NCI-H2227 treated with DMSO at 0.1 percent for 48 hours (cell line): ENCODE results near the gene CDK9.
"Not testable (repeated sequence)": the region's sequence is repeated elsewhere in the genome, so short reads cannot be mapped to it uniquely, and the experiment has no call there.

Source experiments
- DNase-seq: peaks from one replicate; lab custom pipeline; 2025; lab: John Stamatoyannopoulos, UW

The CDK9 gene

DNA sequence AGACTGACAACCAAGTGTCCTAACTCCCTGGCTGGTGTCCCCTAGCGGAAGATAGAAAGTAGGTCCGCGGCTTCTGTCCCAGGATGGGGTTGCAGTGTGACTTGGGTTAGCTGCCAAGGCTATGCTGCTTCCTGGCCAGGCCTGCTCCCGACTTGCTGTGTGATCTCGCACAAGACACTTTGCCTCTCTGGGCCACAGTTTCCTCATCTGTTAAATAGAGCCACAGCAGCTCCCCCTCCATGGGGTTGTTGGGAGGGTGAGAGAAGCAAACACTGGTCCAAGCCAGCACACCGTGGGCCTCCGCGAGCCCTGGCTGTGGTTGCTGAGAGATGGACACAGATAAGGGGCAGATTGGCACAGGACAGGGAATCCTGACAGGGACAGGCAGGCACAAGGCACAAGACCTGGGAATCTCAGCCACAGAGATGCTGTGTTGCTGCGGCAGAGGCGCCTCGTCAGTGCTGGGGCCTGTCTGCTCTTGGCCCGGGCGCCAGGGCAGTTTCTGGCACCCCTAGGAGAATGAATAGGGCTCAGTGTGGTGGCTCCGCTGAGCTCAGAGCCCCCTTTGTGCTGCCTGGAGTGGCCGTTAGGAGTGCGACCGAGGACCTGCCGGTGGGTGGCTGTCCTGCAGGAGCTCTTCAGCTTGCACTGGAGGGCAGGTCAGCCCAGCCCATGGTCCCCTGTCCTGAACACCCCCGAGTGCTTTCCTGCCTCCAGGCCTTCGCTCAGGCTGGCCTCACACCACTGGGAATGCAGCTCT lies 5.5 kb upstream of the CDK9 start:
- DNase-seq: no peak

DNA sequence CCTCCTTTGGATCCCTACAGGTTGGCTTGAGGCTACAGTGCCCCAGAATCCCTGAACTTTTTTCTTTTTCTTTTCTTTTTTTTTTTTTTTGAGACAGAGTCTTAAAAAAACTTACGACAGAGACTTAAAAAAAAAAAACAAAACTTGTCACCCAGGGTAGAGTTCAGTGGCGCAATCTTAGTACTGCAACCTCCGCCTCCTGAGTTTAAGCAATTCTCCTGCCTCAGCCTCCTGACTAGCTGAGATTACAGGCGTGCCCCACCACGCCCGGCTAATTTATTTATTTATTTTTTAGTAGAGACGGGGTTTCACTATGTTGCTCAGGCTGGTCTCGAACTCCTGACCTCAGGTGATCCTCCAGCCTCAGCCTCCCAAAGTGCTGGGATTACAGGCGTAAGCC lies 4.9 kb upstream of the CDK9 start:
- not testable (repeated sequence) for DNase-seq

DNA sequence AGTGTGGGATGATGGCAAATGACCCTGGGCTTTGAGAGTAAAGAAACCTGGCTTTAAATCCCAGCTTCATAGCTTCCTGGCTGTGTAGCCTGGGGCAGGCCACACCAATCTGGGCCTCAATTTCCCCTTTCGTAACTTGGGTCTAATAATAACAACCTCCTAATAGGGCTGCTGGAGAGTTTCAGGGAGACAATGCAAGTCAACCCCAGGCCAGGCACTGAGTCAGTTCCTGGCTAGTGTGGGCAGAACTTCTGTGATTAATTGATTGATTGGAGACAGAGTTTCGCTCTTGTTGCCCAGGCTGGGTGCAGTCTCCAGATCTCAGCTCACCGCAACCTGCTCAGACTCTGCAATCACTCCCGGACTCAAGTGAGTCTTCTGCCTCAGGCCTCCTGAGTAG lies 4.0 kb upstream of the CDK9 start:
- DNase-seq: no peak

DNA sequence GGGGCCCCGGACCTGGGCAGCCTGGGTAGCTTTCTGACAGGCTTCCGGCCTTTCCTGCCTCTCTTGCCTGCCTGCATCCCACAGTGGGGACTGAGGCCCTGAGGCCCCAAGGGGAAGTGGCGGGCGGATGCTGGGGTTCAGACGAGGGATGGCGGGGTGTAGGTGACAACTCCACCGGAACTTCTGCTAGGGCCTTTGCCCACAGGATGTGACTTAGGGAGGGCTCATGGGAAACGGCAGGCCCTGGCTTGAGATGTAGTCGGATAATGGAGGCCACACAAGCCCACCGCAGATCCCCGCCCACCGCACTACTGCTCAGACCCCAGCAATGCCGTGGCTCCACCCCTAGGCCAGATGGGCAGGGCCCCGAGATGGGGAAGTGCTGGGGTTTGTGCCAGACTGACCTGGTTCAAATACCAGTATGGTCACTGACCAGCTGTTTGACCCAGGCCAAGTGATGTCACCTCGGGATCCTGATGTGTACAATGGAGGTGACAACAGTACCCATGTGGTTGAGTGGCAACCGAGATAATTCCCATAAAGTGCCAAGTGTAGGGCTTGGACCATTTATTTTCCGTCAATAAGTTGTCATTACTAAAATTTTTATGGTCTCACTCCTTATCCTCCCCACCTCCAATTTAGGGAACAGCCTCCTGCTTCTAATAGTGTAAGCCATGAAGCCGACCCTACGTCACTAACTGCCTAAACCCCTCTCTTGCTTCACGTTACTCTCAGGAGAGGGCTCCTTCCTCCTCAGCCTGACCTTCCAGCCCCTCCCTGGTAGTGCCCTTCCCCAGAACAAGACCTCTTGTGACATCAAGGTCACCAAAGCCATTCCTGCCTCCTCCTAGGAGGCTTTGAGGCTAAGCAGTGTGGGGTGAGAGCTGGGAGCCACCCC lies 2.5 kb upstream of the CDK9 start:
- DNase-seq: no peak

DNA sequence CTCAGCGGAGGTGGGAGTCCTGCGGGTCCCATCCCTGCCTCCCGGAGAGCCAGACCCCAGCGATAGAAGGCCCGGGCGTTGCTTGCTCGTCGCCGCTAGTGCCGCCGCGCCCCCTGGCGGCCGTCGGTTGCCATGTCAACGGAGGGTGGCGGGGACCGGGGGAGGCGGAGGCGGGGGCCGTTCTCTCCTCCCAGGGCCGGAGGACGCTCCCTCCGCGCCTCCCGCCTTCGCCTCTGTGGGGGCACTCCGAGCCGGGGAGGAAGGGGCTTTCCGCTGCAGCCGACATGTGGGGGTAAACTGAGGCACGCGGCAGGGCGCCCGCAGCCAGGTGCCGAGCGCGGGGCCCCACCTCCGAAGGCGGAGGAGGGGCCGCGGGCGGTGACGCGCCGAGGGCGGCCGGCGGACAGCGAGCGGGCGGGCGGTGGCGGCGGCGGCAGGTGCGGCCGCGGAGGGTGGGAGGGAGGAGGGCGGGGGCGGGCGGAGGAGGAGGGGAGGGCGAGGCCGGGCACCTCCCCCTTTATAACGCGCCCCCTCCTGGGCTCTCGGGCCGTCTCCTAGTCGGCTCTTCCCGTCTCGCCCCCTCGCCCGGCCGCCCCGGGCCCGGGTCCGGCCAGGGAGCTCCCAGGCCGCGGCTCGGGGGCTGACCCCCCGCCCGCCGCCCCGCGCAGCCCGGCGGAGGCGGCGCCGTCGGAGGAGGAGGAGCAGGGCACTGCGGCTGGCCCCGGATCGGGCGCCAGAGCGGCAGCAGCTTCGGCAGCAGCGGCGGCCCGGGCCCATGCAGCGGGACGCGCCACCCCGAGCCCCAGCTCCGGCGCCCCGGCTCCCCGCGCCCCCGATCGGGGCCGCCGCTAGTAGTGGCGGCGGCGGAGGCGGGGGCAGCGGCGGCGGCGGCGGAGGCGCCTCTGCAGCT lies 556 bp upstream of the CDK9 start:
- DNase-seq: peak; percentile 74

DNA sequence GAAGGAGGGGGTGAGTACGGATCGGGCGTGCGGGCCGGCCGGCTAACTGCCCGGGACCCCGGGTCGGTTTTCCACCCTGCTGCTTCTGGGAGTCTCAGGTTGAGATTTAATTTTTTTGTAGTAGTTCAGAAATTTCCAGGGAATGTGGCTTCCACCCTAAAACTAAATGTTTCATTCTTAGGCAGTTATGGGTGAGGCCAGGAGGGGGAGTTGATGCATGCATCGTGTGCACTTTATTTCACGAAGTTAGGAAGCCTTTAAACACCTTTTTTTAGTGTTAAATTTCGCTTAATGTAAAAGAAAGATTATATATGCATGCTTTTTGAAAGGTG lies 905 bp downstream of the CDK9 start:
- DNase-seq: no peak

DNA sequence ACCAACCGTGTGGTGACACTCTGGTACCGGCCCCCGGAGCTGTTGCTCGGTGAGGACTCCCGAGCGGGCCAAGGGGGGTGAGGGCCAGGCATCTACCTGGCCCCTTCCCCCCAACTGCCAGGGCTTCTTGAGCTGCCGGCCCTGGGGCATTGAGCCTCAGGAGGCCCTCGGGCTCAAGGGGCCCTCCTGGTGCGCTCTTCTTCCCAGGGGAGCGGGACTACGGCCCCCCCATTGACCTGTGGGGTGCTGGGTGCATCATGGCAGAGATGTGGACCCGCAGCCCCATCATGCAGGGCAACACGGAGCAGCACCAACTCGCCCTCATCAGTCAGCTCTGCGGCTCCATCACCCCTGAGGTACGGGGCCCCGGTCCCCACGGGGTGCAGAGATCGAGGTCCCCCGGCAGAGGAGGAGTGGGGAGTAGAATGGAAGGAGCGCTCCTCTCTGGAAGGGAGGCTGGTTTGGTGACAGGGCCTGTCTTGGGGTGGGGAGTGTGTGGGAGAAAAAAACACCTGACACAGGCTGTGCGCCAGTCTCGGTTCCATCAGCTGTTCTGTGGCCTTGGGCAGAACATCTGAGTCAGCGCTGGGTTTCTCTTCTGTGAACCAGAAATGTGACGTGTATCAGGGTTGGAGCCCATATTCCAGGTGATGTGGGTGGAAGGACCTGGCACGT lies 2.6 kb downstream of the CDK9 start:
- no peak for DNase-seq

DNA sequence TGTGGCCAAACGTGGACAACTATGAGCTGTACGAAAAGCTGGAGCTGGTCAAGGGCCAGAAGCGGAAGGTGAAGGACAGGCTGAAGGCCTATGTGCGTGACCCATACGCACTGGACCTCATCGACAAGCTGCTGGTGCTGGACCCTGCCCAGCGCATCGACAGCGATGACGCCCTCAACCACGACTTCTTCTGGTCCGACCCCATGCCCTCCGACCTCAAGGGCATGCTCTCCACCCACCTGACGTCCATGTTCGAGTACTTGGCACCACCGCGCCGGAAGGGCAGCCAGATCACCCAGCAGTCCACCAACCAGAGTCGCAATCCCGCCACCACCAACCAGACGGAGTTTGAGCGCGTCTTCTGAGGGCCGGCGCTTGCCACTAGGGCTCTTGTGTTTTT lies 3.3 kb downstream of the CDK9 start:
- DNase-seq: no peak

DNA sequence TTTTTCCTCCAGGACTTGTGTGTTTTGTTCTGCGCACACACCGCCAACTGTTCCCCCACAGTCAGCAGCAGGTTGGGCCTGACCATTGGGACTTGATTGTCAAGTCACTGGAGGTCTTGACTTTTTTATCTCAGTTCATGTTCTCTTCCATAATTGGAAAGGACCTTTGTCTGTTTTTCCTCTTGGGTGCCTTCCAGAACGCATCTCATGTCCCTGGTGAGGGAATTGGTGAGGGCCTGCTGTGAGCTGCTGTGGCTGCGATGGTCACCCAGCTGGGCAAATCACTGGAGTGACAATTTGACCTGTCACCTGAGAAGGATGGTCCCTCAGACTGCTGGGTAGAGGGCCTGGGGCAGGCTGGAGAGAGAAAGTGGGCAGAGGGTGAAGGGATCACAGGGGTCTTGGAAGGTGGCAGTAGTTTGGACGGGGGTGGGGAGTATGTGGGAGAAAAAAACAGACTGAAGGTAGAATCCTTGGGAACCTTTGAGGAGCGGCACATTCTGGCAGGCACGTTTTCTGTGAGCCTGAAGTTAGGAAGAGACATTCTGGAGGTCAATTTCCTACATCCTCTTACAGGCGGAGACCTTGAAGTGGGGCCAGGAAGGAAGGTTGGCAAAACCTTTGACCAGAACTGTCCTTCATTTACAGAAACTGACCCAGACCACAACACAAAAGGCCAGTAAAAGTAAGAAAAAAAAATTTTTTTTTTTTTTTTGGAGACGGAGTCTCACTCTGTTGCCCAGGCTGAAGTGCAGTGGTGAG lies 4.4 kb downstream of the CDK9 start:
- no peak for DNase-seq

DNA sequence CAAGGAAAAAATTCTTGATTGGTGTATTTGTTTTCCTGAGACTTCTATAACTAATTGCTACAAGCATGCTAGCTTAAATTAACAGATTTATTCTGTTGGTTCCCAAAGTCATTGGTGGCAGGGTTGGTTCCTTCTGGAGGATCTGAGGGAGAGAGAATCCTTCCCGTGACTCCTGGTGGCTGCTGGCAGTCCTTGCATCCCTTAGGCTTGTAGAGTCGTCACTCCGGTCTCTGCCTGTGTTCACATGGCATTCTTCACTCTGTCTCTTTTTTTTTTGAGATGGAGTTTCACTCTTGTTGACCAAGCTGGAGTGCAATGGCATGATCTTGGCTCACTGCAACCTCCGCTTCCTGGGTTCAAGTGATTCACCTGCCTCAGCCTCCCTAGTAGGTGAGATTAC lies 5.3 kb downstream of the CDK9 start:
- DNase-seq: no peak

DNA sequence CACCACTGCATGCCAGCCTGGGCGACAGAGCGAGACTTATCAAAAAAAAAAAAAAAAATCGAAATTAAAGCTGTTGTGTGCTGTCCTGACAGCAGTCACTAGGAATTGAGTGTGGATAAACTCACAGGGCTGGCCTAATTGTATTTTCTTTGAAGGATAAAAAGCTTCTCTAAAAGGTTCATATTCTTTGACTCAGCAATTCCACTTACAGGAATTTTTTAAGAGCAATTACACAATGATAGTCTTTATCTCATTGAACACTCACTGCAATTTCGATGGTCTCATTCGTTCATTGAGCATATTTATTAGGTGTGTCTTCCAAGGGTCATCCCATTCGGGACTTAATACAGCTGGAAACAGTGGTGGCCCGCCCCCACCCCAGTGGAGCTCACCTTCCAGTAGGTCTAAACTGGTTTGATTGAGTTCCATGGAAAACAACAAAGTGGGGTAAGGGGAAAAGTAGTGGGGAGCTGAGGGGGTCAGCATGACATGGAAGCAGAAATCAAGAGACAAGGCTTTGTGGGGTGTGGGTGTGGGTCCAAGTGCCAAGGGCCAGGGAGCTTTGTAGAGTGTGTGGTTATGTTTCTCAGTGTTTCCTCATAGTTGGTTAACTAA lies 6.7 kb downstream of the CDK9 start:
- DNase-seq: no peak

DNA sequence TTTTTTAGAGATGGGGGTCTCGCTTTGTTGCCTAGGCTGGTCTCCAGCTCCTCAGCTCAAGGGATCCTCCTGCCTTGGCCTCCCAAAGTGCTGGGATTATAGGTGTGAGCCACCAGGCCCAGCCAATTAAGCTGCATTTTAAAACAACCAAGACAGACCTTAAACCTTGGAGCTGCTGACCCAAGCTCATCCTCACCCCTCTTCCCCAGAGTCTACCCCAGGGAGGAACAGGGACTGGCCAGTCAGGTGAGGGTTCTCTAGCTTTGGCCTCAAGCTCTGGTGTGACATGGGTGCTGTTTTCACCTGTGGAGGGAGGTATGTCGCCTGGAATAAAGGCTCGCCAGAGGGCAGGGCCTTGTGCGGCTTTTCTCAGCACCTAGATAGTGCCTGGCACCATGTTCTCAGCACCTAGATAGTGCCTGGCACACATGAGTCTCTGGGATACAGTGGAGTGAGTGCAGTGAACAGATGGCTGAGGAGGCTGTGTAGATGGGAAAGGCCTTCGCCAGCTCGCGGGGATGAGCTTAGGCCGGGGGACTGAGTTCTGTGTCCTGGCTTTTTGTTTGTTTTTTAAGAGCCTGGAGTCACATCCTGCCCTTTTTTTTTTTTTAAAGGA lies 7.4 kb downstream of the CDK9 start:
- DNase-seq: no peak

DNA sequence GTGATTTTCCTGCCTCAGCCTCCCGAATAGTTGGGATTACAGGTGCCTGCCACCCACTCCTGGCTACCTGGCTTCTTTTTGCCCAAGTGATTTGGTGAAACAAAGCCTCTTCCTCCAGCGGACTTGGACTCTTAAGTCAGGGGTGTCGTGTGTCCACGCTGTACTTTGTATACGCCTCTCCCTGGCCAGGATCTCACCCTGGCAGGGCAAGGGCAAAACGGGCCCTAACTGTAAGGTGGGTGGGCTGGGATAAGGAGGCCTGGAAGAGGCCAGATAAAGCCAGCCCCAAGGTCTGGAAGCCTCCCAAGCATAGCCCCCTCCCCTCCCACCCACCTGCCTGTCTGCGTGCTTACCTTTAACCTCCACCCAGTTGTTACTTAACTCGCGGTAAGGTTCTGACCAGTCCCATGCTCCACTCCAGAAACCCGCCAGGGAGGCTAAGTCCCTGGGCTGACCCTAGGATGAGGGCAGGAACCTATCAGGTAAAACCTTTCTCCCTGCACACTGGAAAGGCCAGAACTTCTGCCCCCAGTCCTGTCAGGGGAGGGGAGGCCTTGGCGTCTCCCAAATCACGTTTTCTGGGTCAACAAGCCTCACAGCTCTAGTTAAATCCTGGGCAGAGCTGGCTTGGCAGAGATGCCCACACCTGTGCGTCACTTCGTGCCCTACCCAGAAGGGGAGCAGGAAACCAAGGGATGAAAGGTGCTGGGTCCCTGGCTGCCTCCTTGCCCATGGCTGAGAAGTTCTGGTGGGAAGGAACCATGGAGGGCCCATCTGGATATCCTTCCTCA lies 8.4 kb downstream of the CDK9 start:
- no peak for DNase-seq

DNA sequence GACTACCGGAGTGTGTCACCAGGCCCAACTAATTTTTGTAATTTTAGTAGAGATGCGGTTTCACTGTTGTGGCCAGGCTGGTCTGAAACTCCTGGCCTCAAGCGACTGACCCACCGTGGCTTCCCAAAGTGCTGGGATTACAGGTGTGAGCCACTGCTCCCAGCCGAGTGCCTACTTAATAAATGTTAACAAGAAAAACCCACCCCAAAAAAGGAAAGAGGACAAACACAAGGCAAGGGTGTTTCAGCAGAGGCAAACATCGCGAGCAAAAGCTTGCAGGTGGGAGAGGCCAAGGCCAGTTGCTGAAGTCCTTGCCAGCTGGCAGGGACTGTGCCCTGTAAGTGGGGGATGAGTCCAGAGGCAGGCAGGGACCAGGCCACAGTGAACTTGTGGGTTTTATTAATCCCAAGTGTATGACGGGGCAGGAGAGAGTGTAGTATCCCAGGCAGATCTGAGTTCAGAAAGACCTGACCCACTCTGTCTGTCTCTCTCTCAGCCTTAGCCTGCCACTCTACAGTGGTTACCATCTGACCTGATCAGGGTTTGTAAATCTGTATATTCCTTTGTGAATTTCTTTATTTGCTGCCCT lies 10.5 kb downstream of the CDK9 start:
- no peak for DNase-seq

DNA sequence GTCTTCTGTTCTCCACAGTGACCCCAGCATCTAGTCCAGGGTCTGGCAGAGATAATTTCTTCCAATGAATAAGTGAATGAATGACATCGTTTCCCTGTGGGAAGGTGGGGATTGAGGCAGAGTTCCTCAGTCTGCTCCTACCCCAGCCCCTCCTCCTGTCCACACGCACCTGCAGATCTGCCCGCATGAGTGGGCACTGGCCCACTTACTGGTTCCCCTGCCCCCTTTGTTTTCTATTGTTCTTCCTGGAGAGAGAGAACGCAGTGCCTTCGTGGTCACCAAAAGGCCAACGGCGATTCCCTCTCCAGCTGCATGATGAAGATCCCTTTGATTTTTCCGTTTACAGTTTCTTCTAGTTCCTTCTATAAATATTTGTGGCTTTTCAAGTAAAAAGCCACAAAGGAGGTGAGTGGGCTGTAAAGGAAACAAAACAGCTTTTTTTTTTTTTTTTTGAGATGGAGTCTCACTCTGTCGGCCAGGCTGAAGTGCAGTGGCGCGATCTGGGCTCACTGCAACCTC lies 11.1 kb downstream of the CDK9 start:
- DNase-seq: no peak

DNA sequence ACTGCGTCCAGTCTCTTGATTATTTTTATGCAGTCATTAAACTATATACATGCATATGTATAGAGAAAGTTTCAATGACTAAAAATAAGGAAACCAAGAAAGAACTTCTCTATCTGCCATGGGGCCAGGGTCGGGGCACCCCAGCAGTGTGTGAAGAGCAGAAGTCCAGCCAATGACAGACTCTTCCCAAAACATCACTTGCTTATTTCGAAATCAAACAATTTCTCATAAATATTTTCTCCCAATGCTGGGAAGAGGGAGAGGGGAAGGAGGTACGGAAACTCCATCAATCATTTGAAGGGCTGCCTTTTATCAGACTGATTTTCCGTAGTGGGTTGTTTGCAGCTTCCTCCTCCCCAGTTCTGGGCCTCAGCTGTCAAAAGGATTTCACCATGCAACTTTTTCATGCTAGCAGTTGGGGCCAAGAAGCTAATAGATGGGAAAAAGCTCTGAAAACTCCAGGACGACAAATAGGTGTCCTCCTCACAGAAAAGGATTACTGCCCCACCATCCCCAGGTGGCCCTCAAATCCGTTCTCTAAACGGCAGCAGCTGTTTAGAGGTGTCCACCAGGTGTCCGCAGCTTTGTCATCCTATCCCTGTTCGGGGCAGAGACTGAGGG lies 16.2 kb downstream of the CDK9 start:
- DNase-seq: no peak

DNA sequence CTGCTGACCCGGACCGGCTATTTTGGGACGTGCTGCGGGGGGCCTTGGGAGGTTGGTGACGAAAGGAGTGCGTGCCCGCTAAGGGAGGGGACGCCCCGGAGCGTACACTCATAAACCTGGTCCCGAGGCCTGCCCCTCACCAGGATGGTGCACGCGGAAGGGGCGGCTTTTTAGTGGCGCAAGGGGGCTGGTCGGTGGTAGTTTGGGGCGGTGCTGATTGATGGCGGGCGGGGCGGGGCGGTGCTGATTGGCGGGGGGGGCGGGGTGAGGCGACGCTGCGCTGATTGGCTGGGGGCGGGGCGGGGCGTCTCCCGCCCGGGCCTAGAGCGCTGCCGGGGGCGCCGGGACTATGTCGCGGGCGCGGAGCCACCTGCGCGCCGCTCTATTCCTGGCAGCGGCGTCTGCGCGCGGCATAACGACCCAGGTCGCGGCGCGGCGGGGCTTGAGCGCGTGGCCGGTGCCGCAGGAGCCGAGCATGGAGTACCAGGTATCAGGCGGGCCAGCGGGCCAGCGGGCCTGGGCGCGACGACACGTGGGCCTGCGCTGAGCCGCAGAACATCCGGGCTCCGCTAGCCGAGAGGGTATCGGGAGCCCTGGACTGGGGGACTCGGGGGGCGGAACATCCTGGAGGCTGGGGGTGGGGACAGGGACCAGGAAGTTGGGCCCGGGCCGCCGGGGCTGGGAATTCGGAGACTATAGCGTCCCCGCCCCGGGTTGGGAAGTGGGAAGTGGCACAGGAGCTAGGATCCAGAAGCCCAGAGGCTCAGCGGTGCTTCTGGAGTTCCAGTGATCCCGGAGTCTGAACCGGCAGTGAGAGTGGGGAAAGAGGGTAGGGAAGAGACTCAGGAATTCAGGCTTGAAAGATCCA lies 17.0 kb downstream of the CDK9 start, which contains the start of gene FPGS:
FPGS (plus strand) TSS at position 307 of the 868 bp plus-strand sequence; CDS start at position 350, 43 bp downstream.
- peak; percentile 53 for DNase-seq
